K562 (cell line): Measurements from ENCODE around the gene GATA1. TPM values are rescaled to one million over a fixed set of nuclear protein-coding genes. Genes with fewer than 3 reads are reported as not detected.
A peak's percentile ranks its signal among the peaks of the same experiment; 100 is the strongest.

Experiments
- CREB3L1 ChIP-seq: fragments of 450-650 bp; IDR thresholded peaks from 2 replicates; pipeline ENCODE4 v1.6.1; 2014; ENCODE audit warnings: low read depth, mild to moderate bottlenecking, moderate library complexity, borderline replicate concordance
- CREM ChIP-seq: IDR thresholded peaks from 2 replicates; pipeline ENCODE4 v1.6.1; 2014; ENCODE audit warnings: antibody characterized with exemption, low read depth
- DDX20 ChIP-seq: fragments of 450-650 bp; IDR thresholded peaks from 2 replicates; pipeline ENCODE4 v1.6.1; 2016; ENCODE audit warnings: missing genetic modification characterization, low read depth, mild to moderate bottlenecking, missing compliant biosample characterization, moderate library complexity
- HNRNPL ChIP-seq: fragments of 200-400 bp; formaldehyde crosslinking; IDR thresholded peaks from 2 replicates; pipeline ENCODE4 v1.6.1; 2017; ENCODE audit warnings: low read depth, mild to moderate bottlenecking, low read length
- IFI16 ChIP-seq: fragments of 250-450 bp; sonication (Bioruptor Pico); IDR thresholded peaks from 2 replicates; pipeline ENCODE4 v2.1.2; 2022; ENCODE audit warnings: mild to moderate bottlenecking, inconsistent platforms
- MTF1 ChIP-seq: fragments of 250-450 bp; sonication (Bioruptor Pico); IDR thresholded peaks from 2 replicates; pipeline ENCODE4 v1.9.0; 2021; ENCODE audit warnings: moderate library complexity, mild to moderate bottlenecking, inconsistent platforms, borderline replicate concordance
- NCOA1 ChIP-seq: fragments of 450-650 bp; IDR thresholded peaks from 2 replicates; pipeline ENCODE4 v1.6.1; 2016; ENCODE audit warnings: low read depth
- NFE2 ChIP-seq: IDR thresholded peaks from 2 replicates; pipeline ENCODE4 v1.6.1; 2014; ENCODE audit warnings: antibody characterized with exemption, low read depth
- POLR2AphosphoS5 ChIP-seq: IDR thresholded peaks from 2 replicates; pipeline ENCODE4 v1.6.1; 2011; ENCODE audit warnings: mild to moderate bottlenecking, low read depth, low read length, moderate library complexity; ENCODE audit not compliant: control insufficient read depth, insufficient read depth
- POLR2B ChIP-seq: fragments of 450-650 bp; IDR thresholded peaks from 2 replicates; pipeline ENCODE4 v1.6.1; 2018; ENCODE audit warnings: low read depth; ENCODE audit not compliant: partially characterized antibody
- RBM22 ChIP-seq: fragments of 200-400 bp; formaldehyde crosslinking; IDR thresholded peaks from 2 replicates; pipeline ENCODE4 v1.6.1; 2018; ENCODE audit warnings: low read length, low read depth; ENCODE audit not compliant: poor library complexity, severe bottlenecking
- RNF2 ChIP-seq: sonication (generic); IDR thresholded peaks from 2 replicates; pipeline ENCODE4 v1.6.1; 2016
- YY1 ChIP-seq, 3 experiments: IDR thresholded peaks; 2 replicates each; pipeline ENCODE4 v1.6.1; 2011; ENCODE audit warnings: low read length in 2 of 3, mild to moderate bottlenecking in 2 of 3, moderate library complexity in 2 of 3, borderline replicate concordance in 1 of 3, control low read depth in 1 of 3, low read depth in 1 of 3; ENCODE audit not compliant: insufficient read depth in 3 of 3, insufficient replicate concordance in 2 of 3, control insufficient read depth in 1 of 3, insufficient read length in 1 of 3; ENCODE audit errors: extremely low read depth in 1 of 3
- ZNF212 ChIP-seq: fragments of 450-650 bp; formaldehyde crosslinking; IDR thresholded peaks from 2 replicates; pipeline ENCODE4 v1.4.0; 2020; ENCODE audit warnings: mild to moderate bottlenecking
- ZNF217 ChIP-seq: sonication (generic); formaldehyde crosslinking; IDR thresholded peaks from 2 replicates; pipeline ENCODE4 v1.8.0; 2022; ENCODE audit warnings: mild to moderate bottlenecking, missing genetic modification reagents
- ZNF318 ChIP-seq, 2 experiments: fragments of 450-650 bp; IDR thresholded peaks; 2 replicates each; pipeline ENCODE4 v1.6.1; 2016; ENCODE audit warnings: mild to moderate bottlenecking in 2 of 2, borderline replicate concordance in 1 of 2, low read depth in 1 of 2, moderate library complexity in 1 of 2
- ZNF395 ChIP-seq: fragments of 200-800 bp; sonication (Bioruptor generic); IDR thresholded peaks from 2 replicates; pipeline ENCODE4 v1.6.1; 2017; ENCODE audit warnings: missing genetic modification characterization, missing compliant biosample characterization
- ZNF583 ChIP-seq: fragments of 250-450 bp; sonication (Bioruptor Pico); IDR thresholded peaks from 2 replicates; pipeline ENCODE4 v1.4.0; 2020
- polyA plus RNA-seq, 8 experiments: library from polyadenylated mRNA; depleted of rRNA in 4 of 8; stranded (reverse) in 5 of 8; unstranded in 3 of 8; fragments of >200 nt; fragmentation: Nextera tagmentation in 2 of 8; fragmentation: Illumina TruSeq in 1 of 8; extraction: Ambion mirVana in 2 of 8; extraction: Trizol in 1 of 8; gene quantifications; 2 replicates each; pipeline versions ENCODE4 v1.2.1 to v1.2.3, GENCODE V29; 2011 to 2014; ENCODE audit warnings: inconsistent platforms in 1 of 8, missing spikeins in 1 of 8
- total RNA-seq, 7 experiments: library from RNA; depleted of rRNA in 6 of 7; stranded (reverse); fragments of >200 nt in 6 of 7; fragmentation: Illumina TruSeq in 2 of 7; extraction: Trizol in 2 of 7; gene quantifications; 2 replicates each; pipeline versions ENCODE4 v1.2.1 to v1.2.3, GENCODE V29; 2011 to 2021; ENCODE audit warnings: low replicate concordance in 1 of 7

The GATA1 gene
- total and polyA plus RNA-seq, 9 of the 15 experiments (the other 6 are each of a cell fraction or from before 2014, with no cell fraction given), result 11.9 to 291 (median 116) TPM

GRCh38 chrX:48782795-48783194 lies 3.6 kb upstream of the GATA1 start (continued):
- peak in 1 of 2 experiments; percentile 22; a peak in 1 of 4 replicates for TF ChIP-seq ZNF318 (IDR thresholded peaks at IDR 0.05; ENCODE audit: borderline replicate concordance in 1 of 2, low read depth in 1 of 2)
- peak; percentile 79 for TF ChIP-seq CREM
- TF ChIP-seq HNRNPL, result no peak
- peak in 1 of 3 experiments; percentile 8 for TF ChIP-seq YY1 (IDR thresholded peaks at IDR 0.05; ENCODE audit: borderline replicate concordance in 1 of 3, control insufficient read depth in 1 of 3, extremely low read depth in 1 of 3, insufficient read depth in 3 of 3, insufficient read length in 1 of 3, insufficient replicate concordance in 2 of 3, low read depth in 1 of 3, low read length in 2 of 3)
- TF ChIP-seq POLR2B, result no peak
- no peak for TF ChIP-seq RBM22
- peak; percentile 97 for TF ChIP-seq POLR2AphosphoS5
- no peak; the same call in 1 of the 2 replicates for TF ChIP-seq NFE2
- no peak for TF ChIP-seq DDX20 (tag)
- no peak for TF ChIP-seq ZNF217 (CRISPR knock-in tag)
- TF ChIP-seq RNF2, result peak; percentile 98
- TF ChIP-seq ZNF212 (CRISPR knock-in tag), result no peak
- no peak for TF ChIP-seq IFI16 (CRISPR knock-in tag)
- no peak for TF ChIP-seq MTF1 (CRISPR knock-in tag)
- peak; percentile 87 for TF ChIP-seq NCOA1
- peak; percentile 79; the same call in 1 of the 2 replicates for TF ChIP-seq ZNF395 (CRISPR knock-in tag)
- TF ChIP-seq CREB3L1, result no peak
- no peak for TF ChIP-seq ZNF583 (CRISPR knock-in tag)
